ENCODE measurements around the gene POLD3. TPM values are rescaled to one million over a fixed set of nuclear protein-coding genes. Genes with fewer than 3 reads are reported as not detected.

The POLD3 gene
- total RNA-seq, 1 experiment from 2014 or later = 18.9 TPM

DNA sequence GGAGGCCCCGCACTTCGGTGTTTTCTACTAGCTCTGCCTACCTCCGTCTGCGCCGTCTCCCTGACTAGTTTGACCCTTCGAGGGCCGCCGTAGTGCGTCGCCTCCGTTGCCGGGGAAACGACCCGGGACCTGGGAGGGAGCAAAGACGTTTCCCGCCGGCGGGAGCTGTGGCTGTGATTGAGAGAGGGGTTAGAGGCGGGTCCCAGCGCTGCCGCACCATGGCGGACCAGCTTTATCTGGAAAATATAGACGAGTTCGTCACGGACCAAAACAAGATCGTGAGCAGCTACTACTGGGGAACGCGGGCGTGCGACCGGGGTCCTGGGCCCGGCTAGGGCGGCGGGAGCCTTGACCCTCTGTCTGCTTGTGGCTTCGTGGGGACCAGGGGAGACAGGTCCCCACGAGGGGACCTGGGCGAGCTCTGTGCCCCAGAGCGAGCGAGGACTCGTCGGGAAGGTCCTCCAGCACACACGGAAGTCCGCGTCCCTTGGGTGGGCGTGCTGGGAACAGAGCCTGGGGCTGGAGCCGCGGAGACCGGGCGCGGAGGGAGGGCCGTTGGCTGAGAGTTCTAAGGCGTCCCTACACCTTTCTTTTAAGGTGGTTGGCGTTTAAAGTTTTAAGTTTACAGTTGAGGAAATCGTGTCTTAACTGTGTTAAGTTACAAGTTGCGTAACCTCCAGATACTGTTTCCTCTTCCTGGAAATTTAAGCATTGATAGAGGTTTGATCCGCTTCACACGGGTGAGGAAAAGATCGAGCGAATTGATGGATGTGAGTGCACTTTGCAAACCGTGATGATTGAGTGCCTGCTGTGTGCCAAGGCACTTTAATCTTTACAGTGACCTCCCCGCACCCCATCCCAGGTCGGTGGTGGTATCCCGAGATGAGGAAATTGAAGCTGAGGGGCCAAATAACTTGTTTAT lies at the start of gene POLD3 (continued):
- TF ChIP-seq, protein P1, sequence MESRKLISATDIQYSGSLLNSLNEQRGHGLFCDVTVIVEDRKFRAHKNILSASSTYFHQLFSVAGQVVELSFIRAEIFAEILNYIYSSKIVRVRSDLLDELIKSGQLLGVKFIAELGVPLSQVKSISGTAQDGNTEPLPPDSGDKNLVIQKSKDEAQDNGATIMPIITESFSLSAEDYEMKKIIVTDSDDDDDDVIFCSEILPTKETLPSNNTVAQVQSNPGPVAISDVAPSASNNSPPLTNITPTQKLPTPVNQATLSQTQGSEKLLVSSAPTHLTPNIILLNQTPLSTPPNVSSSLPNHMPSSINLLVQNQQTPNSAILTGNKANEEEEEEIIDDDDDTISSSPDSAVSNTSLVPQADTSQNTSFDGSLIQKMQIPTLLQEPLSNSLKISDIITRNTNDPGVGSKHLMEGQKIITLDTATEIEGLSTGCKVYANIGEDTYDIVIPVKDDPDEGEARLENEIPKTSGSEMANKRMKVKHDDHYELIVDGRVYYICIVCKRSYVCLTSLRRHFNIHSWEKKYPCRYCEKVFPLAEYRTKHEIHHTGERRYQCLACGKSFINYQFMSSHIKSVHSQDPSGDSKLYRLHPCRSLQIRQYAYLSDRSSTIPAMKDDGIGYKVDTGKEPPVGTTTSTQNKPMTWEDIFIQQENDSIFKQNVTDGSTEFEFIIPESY (IDR thresholded peaks at IDR 0.05; ENCODE audit: extremely low read depth, insufficient replicate concordance, low read length) = peak; percentile 79
- TF ChIP-seq, protein P2, sequence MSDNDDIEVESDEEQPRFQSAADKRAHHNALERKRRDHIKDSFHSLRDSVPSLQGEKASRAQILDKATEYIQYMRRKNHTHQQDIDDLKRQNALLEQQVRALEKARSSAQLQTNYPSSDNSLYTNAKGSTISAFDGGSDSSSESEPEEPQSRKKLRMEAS (IDR thresholded peaks at IDR 0.05) = peak; percentile 64; the same call in 1 of the 2 replicates
- TF ChIP-seq TCF7L2 (IDR thresholded peaks at IDR 0.05; ENCODE audit: borderline replicate concordance, extremely low read depth, insufficient read depth, insufficient read length) (peak; percentile 47), ZFX (IDR thresholded peaks at IDR 0.05) (peak; percentile 53; the same call in 1 of the 2 replicates), ZNF274 (IDR thresholded peaks at IDR 0.05; ENCODE audit: low read depth, low read length) (no peak)

DNA sequence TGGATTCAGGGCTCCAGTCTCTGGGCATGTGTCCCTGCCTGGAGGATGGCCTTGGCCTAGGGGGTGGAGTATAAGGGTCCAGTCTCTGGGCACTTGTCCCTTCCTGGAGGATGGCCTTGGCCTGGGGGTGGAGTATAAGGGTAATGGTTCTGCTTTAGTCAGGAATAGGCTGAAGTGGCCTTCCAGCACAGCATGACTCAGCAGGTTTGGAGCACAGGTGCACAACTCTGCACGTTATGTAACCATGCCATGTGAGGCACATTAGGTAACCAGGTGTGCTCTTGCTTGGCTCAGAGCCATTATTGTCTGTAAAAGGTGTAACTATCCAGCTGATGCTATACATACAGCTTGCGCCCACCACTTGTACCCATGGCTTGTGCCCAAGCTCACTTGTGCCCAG lies 48.4 kb upstream of the POLD3 start:
- Histone ChIP-seq H3K9ac (ENCODE audit: low read length) (no peak overlapping the region), H3K27me3 (ENCODE audit: insufficient read depth, low read length) (no peaks in the 10 kb centered on the region), H3K9me3 (ENCODE audit: control insufficient read depth in 1 of 2, insufficient read depth in 1 of 2, low read depth in 1 of 2, low read length in 2 of 2) (peaks cover 0 to 11% of the 10 kb centered on the region in 2 experiments; a peak in 1 of 4 replicates), H3K9me2 (ENCODE audit: insufficient read depth) (no peaks in the 10 kb centered on the region), H3K4me1 (ENCODE audit: control insufficient read depth in 1 of 2, insufficient read depth in 2 of 2, low read length in 2 of 2) (peaks cover 0 to 3% of the 10 kb centered on the region in 2 experiments; a peak in 1 of 4 replicates), H3K4me2 (ENCODE audit: low read length) (no peak overlapping the region), H3K36me3 (ENCODE audit: control insufficient read depth in 1 of 2, insufficient read depth in 2 of 2, low read length in 2 of 2) (no peaks in the 10 kb centered on the region), H3K27ac (ENCODE audit: low read depth, low read length) (no peak overlapping the region), H3K79me2 (ENCODE audit: insufficient read depth, low read length) (no peaks in the 10 kb centered on the region), H2AFZ (ENCODE audit: low read depth, low read length, poor library complexity, severe bottlenecking) (no peak overlapping the region), H4K20me1 (ENCODE audit: insufficient read depth) (no peaks in the 10 kb centered on the region), H3K4me3 (replicated peaks in 1 of 2; ENCODE audit: low read depth in 1 of 2, low read length in 2 of 2) (no peak overlapping the region)
- TF ChIP-seq POLR2AphosphoS5 (IDR thresholded peaks at IDR 0.05; ENCODE audit: low read depth, low read length) (no peak), CBX3 (IDR thresholded peaks at IDR 0.05; ENCODE audit: low read depth) (peak; percentile 67; the same call in 1 of the 2 replicates)
- intact Hi-C loops (cut with micrococcal nuclease) = no loop called here
- ATAC-seq (no peak), DNase-seq (ENCODE audit: low read depth, low spot score) (no peak)
- CTCF ChIA-PET = no interaction called here
- POLR2A ChIA-PET = no interaction called here
- RAD21 ChIA-PET (ENCODE audit: low non-redundant PET in 1 of 2, low total read pairs in 2 of 2, uncharacterized antibody in 2 of 2, unreplicated experiment in 2 of 2) = no interaction called here
- no TSS peak for BruUV-seq (replicated peaks)
